ENCODE measurements around the gene SUFU. TPM values are rescaled to one million over a fixed set of nuclear protein-coding genes. Genes with fewer than 3 reads are reported as not detected.

SUFU gene
- total and polyA plus RNA-seq, 2 experiments from 2014 or later = 2.8 to 5.6 TPM

DNA sequence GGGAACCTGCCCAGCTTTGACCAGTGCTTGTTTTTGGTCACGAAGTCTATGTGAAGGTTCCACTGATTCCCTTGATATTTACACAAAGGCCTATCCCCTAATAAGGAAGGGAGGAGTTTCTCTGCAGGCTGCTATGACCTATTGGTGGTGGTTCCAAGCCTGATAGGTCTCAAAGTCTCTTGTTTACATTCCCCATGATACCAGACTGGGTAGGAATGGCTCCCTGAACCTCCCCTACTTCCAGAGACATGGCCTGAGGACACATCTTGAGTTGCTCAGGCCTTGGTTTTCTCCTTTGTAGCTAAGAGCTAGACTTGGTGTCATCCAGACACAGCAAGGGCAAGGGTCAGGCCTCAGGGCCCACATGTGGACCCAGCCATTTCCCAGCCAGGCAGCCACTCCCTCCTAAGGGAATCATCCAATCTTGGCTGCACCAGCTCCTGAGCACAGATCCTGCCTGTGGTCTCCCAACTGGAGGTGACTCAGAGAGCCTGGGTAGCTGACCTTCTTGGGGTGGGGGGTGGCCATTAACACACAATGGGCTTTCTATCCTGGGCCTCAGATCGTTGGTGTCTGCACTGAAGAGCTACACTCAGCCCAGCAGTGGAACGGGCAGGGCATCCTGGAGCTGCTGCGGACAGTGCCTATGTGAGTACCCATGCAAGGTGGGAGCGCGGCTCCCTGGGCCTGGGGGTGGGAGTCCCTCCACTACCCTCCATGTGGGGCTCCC lies 89.5 kb downstream of the SUFU start:
- no peak overlapping the region for H3K4me2 ChIP-seq
- DNase-seq (ENCODE audit: low spot score) (no peak), ATAC-seq (no peak)
- H3K79me2 ChIP-seq (replicated peaks; ENCODE audit: insufficient read depth) = no peaks in the 10 kb centered on the region
- peaks cover 2% of the 10 kb centered on the region; the same call in 1 of the 2 replicates for H4K20me1 ChIP-seq (replicated peaks; ENCODE audit: insufficient read depth)
- no peaks in the 10 kb centered on the region for H3K27me3 ChIP-seq (ENCODE audit: insufficient read depth)
- Mint-ChIP-seq H3K4me3 (no peak overlapping the region), H3K9me3 (no peaks in the 10 kb centered on the region), H3K27ac (peak overlapping the region; percentile 79; the same call in 1 of the 2 replicates), H3K27me3 (ENCODE audit: insufficient read depth, low read depth, poor library complexity) (peaks cover 5% of the 10 kb centered on the region), H3K36me3 (ENCODE audit: low read depth) (no peaks in the 10 kb centered on the region), H3K4me1 (peaks cover 18% of the 10 kb centered on the region)
- no peaks in the 10 kb centered on the region for H3K36me3 ChIP-seq (ENCODE audit: insufficient read depth)
- peaks cover 8% of the 10 kb centered on the region; the same call in 1 of the 2 replicates for H3K4me1 ChIP-seq (ENCODE audit: insufficient read depth)
- no peak overlapping the region for H3K27ac ChIP-seq (ENCODE audit: low read depth)
- H3F3A ChIP-seq (replicated peaks; ENCODE audit: low read depth) = peaks cover 2% of the 10 kb centered on the region; the same call in 1 of the 2 replicates
- TF ChIP-seq ZNF331 (CRISPR knock-in tag; IDR thresholded peaks at IDR 0.05; ENCODE audit: low read depth) (no peak), EZH2 (IDR thresholded peaks at IDR 0.05; ENCODE audit: low read depth, unreplicated experiment) (no peak), STAT1 (IDR thresholded peaks at IDR 0.05; ENCODE audit: unreplicated experiment) (no peak), CREB1 (CRISPR knock-in tag; IDR thresholded peaks at IDR 0.05; ENCODE audit: low read depth) (no peak), EZH2phosphoT487 (IDR thresholded peaks at IDR 0.05; ENCODE audit: unreplicated experiment) (no peak), POLR2AphosphoS5 (IDR thresholded peaks at IDR 0.05; ENCODE audit: low read depth) (no peak), NANOG (IDR thresholded peaks at IDR 0.05; ENCODE audit: borderline replicate concordance) (no peak), ZNF114 (CRISPR knock-in tag; IDR thresholded peaks at IDR 0.05) (no peak)
- TF ChIP-seq, protein P1, sequence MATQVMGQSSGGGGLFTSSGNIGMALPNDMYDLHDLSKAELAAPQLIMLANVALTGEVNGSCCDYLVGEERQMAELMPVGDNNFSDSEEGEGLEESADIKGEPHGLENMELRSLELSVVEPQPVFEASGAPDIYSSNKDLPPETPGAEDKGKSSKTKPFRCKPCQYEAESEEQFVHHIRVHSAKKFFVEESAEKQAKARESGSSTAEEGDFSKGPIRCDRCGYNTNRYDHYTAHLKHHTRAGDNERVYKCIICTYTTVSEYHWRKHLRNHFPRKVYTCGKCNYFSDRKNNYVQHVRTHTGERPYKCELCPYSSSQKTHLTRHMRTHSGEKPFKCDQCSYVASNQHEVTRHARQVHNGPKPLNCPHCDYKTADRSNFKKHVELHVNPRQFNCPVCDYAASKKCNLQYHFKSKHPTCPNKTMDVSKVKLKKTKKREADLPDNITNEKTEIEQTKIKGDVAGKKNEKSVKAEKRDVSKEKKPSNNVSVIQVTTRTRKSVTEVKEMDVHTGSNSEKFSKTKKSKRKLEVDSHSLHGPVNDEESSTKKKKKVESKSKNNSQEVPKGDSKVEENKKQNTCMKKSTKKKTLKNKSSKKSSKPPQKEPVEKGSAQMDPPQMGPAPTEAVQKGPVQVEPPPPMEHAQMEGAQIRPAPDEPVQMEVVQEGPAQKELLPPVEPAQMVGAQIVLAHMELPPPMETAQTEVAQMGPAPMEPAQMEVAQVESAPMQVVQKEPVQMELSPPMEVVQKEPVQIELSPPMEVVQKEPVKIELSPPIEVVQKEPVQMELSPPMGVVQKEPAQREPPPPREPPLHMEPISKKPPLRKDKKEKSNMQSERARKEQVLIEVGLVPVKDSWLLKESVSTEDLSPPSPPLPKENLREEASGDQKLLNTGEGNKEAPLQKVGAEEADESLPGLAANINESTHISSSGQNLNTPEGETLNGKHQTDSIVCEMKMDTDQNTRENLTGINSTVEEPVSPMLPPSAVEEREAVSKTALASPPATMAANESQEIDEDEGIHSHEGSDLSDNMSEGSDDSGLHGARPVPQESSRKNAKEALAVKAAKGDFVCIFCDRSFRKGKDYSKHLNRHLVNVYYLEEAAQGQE (IDR thresholded peaks at IDR 0.05; ENCODE audit: unreplicated experiment) = no peak
- TF ChIP-seq, protein P2, sequence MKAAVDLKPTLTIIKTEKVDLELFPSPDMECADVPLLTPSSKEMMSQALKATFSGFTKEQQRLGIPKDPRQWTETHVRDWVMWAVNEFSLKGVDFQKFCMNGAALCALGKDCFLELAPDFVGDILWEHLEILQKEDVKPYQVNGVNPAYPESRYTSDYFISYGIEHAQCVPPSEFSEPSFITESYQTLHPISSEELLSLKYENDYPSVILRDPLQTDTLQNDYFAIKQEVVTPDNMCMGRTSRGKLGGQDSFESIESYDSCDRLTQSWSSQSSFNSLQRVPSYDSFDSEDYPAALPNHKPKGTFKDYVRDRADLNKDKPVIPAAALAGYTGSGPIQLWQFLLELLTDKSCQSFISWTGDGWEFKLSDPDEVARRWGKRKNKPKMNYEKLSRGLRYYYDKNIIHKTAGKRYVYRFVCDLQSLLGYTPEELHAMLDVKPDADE (IDR thresholded peaks at IDR 0.05) = no peak
- H3K9me2 ChIP-seq (ENCODE audit: insufficient read depth) = no peaks in the 10 kb centered on the region
- no peak overlapping the region for H3K4me3 ChIP-seq
- H2AFZ ChIP-seq = no peak overlapping the region

DNA sequence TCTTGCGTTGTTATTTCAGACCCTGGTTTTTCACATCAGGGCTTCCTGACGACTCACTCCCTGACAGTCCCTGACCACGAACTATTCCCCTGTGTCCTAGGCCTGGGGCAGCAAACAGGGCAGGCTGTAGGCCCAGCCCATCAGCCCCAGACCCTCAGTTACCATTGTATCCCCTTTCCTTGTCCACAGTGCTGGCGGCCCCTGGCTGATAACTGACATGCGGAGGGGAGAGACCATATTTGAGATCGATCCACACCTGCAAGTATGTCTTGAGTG lies 90.0 kb downstream of the SUFU start:
- Histone ChIP-seq H3K79me2 (replicated peaks; ENCODE audit: insufficient read depth) (no peaks in the 10 kb centered on the region), H3K27ac (ENCODE audit: low read depth) (no peak overlapping the region), H3K9me2 (ENCODE audit: insufficient read depth) (no peaks in the 10 kb centered on the region), H3F3A (replicated peaks; ENCODE audit: low read depth) (peaks cover 2% of the 10 kb centered on the region; the same call in 1 of the 2 replicates), H3K4me3 (no peak overlapping the region), H3K27me3 (ENCODE audit: insufficient read depth) (no peaks in the 10 kb centered on the region), H4K20me1 (replicated peaks; ENCODE audit: insufficient read depth) (peaks cover 2% of the 10 kb centered on the region; the same call in 1 of the 2 replicates), H2AFZ (no peak overlapping the region), H3K36me3 (ENCODE audit: insufficient read depth) (no peaks in the 10 kb centered on the region), H3K4me2 (no peak overlapping the region), H3K4me1 (ENCODE audit: insufficient read depth) (peaks cover 8% of the 10 kb centered on the region; the same call in 1 of the 2 replicates)
- no peak for ATAC-seq
- Mint-ChIP-seq H3K9me3 (no peaks in the 10 kb centered on the region), H3K36me3 (ENCODE audit: low read depth) (no peaks in the 10 kb centered on the region), H3K4me3 (no peak overlapping the region), H3K4me1 (peaks cover 18% of the 10 kb centered on the region), H3K27ac (no peak overlapping the region), H3K27me3 (ENCODE audit: insufficient read depth, low read depth, poor library complexity) (peaks cover 5% of the 10 kb centered on the region)
- no peak for DNase-seq (ENCODE audit: low spot score)
- no peak for TF ChIP-seq JUNB (IDR thresholded peaks at IDR 0.05; ENCODE audit: unreplicated experiment)
- TF ChIP-seq EZH2 (IDR thresholded peaks at IDR 0.05; ENCODE audit: low read depth, unreplicated experiment) = no peak
- TF ChIP-seq ZNF114 (CRISPR knock-in tag; IDR thresholded peaks at IDR 0.05) = no peak
- no peak for TF ChIP-seq CREB1 (CRISPR knock-in tag; IDR thresholded peaks at IDR 0.05; ENCODE audit: low read depth)
- no peak for TF ChIP-seq STAT1 (IDR thresholded peaks at IDR 0.05; ENCODE audit: unreplicated experiment)
- TF ChIP-seq, protein P2 (IDR thresholded peaks at IDR 0.05) = no peak
- no peak for TF ChIP-seq EZH2phosphoT487 (IDR thresholded peaks at IDR 0.05; ENCODE audit: unreplicated experiment)
- TF ChIP-seq, protein P3, sequence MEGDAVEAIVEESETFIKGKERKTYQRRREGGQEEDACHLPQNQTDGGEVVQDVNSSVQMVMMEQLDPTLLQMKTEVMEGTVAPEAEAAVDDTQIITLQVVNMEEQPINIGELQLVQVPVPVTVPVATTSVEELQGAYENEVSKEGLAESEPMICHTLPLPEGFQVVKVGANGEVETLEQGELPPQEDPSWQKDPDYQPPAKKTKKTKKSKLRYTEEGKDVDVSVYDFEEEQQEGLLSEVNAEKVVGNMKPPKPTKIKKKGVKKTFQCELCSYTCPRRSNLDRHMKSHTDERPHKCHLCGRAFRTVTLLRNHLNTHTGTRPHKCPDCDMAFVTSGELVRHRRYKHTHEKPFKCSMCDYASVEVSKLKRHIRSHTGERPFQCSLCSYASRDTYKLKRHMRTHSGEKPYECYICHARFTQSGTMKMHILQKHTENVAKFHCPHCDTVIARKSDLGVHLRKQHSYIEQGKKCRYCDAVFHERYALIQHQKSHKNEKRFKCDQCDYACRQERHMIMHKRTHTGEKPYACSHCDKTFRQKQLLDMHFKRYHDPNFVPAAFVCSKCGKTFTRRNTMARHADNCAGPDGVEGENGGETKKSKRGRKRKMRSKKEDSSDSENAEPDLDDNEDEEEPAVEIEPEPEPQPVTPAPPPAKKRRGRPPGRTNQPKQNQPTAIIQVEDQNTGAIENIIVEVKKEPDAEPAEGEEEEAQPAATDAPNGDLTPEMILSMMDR (conservative IDR thresholded peaks at IDR 0.05; ENCODE audit: low read depth in 2 of 2) = no peak
- no peak for TF ChIP-seq ZNF331 (CRISPR knock-in tag; IDR thresholded peaks at IDR 0.05; ENCODE audit: low read depth)
- TF ChIP-seq NANOG (IDR thresholded peaks at IDR 0.05; ENCODE audit: borderline replicate concordance) = no peak
